BE2C (cell line): Measurements from ENCODE around the gene OAS3.
"Not testable (repeated sequence)": the region's sequence is repeated elsewhere in the genome, so short reads cannot be mapped to it uniquely, and the experiment has no call there.

Experiments used
- DNase-seq: peaks from one replicate; pipeline ENCODE4 v3.0.0-alpha.2; 2020
- H3K27me3 ChIP-seq: fragments of 250-450 bp; sonication (Bioruptor Pico); 2 replicates; pipeline ENCODE4 v1.5.1; 2020; ENCODE audit warnings: mild to moderate bottlenecking
- H3K36me3 ChIP-seq: fragments of 250-450 bp; sonication (Bioruptor Pico); 2 replicates; pipeline ENCODE4 v1.5.1; 2020; ENCODE audit warnings: mild to moderate bottlenecking
- H3K4me1 ChIP-seq: fragments of 250-450 bp; sonication (Bioruptor Pico); 2 replicates; pipeline ENCODE4 v1.5.1; 2020
- H3K4me3 ChIP-seq: 2 replicates; pipeline ENCODE4 v1.5.1; 2011; ENCODE audit warnings: low read depth, low read length
- H3K9me3 ChIP-seq: fragments of 250-450 bp; sonication (Bioruptor Pico); 2 replicates; pipeline ENCODE4 v1.5.1; 2020
- TF ChIP-seq, protein P1 (sequence below): IDR thresholded peaks from 2 replicates; pipeline ENCODE4 v1.5.1; 2012; ENCODE audit warnings: mild to moderate bottlenecking, low read depth, low read length

OAS3 gene

DNA sequence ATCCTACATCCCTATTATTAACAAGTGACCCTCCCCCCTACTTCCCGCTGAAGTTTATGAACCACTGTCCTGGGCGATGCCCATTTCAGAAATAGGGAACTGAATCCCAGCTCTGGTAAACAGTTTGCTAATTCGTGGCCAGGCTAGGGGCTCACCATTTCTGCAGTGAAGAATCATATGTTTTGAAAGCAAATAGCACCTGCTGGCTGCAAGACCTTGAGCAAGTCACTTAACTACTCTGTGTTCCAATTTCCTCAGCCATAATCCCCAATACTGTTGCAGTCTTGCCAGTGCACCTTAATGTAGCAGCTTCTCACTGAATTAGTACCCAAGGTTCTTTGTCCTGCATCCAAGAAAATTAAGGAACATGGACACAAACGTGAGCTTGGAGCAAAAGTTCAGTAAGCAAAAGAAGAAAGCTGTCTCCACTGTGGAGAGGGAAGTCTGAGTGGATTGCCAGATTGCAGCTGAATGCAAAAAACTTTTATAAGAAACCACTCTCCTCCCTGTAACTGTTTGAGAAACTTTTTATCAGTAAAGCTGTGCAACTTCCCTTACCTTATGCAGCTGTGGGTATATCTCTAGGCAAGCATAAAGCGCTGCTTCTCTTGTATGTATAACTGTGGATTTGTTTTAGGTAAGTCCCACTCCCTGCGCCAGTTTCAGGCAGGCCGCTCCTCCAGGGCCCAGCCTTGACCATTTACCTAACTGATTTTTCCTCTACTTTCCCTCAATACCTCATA lies 30.7 kb upstream of the OAS3 start:
- no peaks in the 10 kb centered on the region; the same call in 1 of the 2 replicates for H3K9me3 ChIP-seq
- TF ChIP-seq, protein P1, sequence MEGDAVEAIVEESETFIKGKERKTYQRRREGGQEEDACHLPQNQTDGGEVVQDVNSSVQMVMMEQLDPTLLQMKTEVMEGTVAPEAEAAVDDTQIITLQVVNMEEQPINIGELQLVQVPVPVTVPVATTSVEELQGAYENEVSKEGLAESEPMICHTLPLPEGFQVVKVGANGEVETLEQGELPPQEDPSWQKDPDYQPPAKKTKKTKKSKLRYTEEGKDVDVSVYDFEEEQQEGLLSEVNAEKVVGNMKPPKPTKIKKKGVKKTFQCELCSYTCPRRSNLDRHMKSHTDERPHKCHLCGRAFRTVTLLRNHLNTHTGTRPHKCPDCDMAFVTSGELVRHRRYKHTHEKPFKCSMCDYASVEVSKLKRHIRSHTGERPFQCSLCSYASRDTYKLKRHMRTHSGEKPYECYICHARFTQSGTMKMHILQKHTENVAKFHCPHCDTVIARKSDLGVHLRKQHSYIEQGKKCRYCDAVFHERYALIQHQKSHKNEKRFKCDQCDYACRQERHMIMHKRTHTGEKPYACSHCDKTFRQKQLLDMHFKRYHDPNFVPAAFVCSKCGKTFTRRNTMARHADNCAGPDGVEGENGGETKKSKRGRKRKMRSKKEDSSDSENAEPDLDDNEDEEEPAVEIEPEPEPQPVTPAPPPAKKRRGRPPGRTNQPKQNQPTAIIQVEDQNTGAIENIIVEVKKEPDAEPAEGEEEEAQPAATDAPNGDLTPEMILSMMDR = no peak
- no peak for DNase-seq
- no peaks in the 10 kb centered on the region for H3K27me3 ChIP-seq
- peaks cover 4% of the 10 kb centered on the region; the same call in 1 of the 2 replicates for H3K4me1 ChIP-seq
- no peaks in the 10 kb centered on the region; the same call in 1 of the 2 replicates for H3K36me3 ChIP-seq
- H3K4me3 ChIP-seq = peak overlapping the region; percentile 39

DNA sequence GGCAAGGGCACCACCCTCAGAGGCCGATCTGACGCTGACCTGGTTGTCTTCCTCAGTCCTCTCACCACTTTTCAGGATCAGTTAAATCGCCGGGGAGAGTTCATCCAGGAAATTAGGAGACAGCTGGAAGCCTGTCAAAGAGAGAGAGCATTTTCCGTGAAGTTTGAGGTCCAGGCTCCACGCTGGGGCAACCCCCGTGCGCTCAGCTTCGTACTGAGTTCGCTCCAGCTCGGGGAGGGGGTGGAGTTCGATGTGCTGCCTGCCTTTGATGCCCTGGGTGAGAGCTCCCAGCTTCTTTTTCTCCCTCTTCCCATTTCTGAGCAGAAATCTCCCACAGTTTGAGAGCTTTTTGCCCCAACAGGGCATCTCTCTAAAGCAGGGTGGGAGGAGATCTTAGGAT lies 29.7 kb upstream of the OAS3 start:
- TF ChIP-seq, protein P1 = no peak
- Histone ChIP-seq H3K9me3 (no peaks in the 10 kb centered on the region; the same call in 1 of the 2 replicates), H3K4me3 (no peak overlapping the region), H3K4me1 (peaks cover 4% of the 10 kb centered on the region; the same call in 1 of the 2 replicates), H3K36me3 (no peaks in the 10 kb centered on the region; the same call in 1 of the 2 replicates), H3K27me3 (no peaks in the 10 kb centered on the region)
- no peak for DNase-seq

DNA sequence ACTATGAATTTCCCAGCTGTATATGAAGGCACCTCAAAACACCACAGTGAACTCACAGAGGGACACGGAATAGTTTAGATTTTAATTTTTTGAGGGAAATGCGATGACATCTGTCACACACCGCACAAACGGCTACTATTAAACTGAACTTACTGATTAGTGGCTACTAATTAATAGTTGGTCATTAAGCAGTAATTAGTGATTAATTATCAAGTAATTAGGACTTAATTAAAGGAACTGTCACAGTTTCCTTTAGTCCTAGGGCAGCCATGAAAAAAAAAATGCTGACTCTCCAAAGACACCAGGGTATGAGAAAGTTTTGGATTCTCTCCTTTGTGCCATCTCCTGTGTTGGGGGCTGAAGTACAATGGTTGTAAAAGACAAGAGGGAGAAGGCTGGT lies 28.6 kb upstream of the OAS3 start:
- TF ChIP-seq, protein P1 = no peak
- Histone ChIP-seq H3K36me3 (no peaks in the 10 kb centered on the region; the same call in 1 of the 2 replicates), H3K27me3 (no peaks in the 10 kb centered on the region), H3K9me3 (no peaks in the 10 kb centered on the region; the same call in 1 of the 2 replicates), H3K4me3 (no peak overlapping the region), H3K4me1 (peaks cover 4% of the 10 kb centered on the region; the same call in 1 of the 2 replicates)
- no peak for DNase-seq

DNA sequence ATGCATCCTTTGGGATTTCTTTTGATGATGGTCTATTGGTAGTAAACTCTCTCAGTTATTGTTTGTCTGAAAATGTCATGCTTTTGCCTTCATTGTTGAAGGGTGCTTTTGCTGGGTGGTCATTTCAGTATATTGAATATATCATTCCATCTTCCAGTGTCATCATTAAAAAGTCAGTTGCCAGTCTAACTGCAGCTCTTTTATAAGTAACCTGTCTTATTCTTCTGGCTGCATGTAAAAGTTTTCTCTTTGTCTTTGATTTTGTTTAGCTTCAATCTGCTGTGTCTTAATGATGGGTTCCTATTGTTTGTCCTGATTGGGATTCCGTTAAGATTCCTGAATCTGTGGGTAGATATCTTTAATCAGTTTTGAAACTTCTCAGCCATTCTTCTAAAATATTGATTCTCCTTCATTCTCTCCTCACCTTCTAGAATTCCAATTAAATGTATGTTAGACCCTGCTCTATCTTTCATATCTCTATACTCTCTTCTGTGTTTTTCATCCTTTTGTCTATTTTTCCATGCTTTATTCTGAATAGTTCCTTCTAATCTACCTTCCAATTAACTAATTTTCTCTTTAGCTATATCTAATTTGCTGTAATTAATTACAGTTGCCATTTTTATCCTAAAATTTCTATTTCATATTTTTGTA lies 25.1 kb upstream of the OAS3 start:
- no peaks in the 10 kb centered on the region for H3K27me3 ChIP-seq
- TF ChIP-seq, protein P1 = no peak
- no peaks in the 10 kb centered on the region; the same call in 1 of the 2 replicates for H3K4me1 ChIP-seq
- no peaks in the 10 kb centered on the region; the same call in 1 of the 2 replicates for H3K9me3 ChIP-seq
- DNase-seq = no peak
- H3K4me3 ChIP-seq = no peak overlapping the region
- H3K36me3 ChIP-seq = peaks cover 13% of the 10 kb centered on the region

DNA sequence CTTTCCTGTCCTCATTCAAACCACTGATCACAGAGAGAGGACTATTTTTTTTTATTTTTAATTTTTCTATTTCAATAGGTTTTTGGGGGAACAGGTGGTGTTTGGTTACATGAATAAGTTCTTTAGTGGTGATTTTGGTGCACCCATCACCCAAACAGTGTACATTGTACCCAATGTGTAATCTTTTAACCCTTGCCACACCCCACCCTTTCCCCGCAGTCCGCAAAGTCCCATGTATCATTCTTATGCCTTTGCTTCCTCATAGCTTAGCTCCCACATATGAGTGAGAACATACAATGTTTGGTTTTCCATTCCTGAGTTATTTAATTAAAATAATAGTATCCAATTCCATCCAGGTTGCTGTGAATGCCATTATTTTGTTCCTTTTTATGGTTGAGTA lies 24.4 kb upstream of the OAS3 start:
- H3K36me3 ChIP-seq = peaks cover 18% of the 10 kb centered on the region
- H3K4me1 ChIP-seq, H3K9me3 ChIP-seq, H3K27me3 ChIP-seq, H3K4me3 ChIP-seq, DNase-seq: not testable (repeated sequence)

DNA sequence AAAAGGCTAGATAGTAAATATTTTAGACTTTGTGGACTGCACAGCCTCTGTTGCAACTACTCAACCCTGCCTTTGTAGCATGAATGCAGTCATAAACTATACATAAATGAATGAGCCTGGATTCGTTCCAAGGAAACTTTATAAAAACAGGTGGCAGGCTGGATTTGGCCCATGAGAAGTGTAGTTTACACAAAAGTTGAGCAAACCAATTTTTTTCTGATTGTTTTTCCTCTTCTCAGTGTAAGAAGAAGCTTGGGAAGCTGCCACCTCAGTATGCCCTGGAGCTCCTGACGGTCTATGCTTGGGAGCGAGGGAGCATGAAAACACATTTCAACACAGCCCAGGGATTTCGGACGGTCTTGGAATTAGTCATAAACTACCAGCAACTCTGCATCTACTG lies 22.0 kb upstream of the OAS3 start:
- DNase-seq = no peak
- Histone ChIP-seq H3K36me3 (peaks cover 20% of the 10 kb centered on the region), H3K9me3 (no peaks in the 10 kb centered on the region; the same call in 1 of the 2 replicates), H3K27me3 (no peaks in the 10 kb centered on the region), H3K4me1 (no peaks in the 10 kb centered on the region), H3K4me3 (no peak overlapping the region)
- TF ChIP-seq, protein P1 = no peak
